ENCODE data around the gene BACH2.

The BACH2 gene

DNA sequence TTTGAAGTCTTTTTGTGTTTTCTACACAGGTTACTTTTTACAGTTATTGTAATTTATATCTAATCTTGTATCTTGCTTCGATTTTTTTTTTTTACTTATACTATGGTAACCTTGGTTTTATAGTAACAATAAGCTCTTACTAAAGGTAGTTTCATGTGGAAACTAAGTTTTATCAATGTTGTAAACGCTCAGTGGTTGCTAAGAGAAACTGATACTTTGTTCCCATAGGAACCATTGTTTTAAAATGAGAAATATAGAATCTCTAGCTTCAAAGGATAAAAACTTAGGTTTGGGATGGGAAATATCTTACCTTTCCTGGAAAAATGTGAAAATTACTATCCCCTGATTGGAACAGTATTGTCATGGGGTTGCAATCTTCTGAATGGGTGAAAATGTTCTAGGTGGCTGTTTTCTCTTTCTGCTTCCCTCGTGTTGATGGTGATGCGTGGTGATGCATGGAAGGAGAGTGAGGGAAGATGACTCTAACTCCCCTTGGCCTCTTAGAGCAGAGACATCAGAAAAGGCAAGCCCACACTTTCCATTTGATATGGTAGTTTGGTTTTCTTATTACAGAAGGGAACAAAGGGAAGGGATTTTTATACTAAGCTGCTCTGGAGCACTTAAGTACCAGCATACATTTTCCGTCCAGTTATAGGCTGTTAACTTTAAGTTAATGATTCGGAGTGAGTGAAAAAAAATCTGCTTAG is 23.5 kb upstream of the BACH2 start:
- TF ChIP-seq, protein P1, sequence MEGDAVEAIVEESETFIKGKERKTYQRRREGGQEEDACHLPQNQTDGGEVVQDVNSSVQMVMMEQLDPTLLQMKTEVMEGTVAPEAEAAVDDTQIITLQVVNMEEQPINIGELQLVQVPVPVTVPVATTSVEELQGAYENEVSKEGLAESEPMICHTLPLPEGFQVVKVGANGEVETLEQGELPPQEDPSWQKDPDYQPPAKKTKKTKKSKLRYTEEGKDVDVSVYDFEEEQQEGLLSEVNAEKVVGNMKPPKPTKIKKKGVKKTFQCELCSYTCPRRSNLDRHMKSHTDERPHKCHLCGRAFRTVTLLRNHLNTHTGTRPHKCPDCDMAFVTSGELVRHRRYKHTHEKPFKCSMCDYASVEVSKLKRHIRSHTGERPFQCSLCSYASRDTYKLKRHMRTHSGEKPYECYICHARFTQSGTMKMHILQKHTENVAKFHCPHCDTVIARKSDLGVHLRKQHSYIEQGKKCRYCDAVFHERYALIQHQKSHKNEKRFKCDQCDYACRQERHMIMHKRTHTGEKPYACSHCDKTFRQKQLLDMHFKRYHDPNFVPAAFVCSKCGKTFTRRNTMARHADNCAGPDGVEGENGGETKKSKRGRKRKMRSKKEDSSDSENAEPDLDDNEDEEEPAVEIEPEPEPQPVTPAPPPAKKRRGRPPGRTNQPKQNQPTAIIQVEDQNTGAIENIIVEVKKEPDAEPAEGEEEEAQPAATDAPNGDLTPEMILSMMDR (IDR thresholded peaks at IDR 0.05; ENCODE audit: poor library complexity, severe bottlenecking) = no peak
- no peak overlapping the region for H3K27ac ChIP-seq (ENCODE audit: poor library complexity, severe bottlenecking)

GRCh38 chr6:90319044-90319443 is 22.4 kb upstream of the BACH2 start:
- H3K4me1 ChIP-seq (ENCODE audit: insufficient read depth, poor library complexity, severe bottlenecking) = no peaks in the 10 kb centered on the region
- no peak overlapping the region for H3K4me3 ChIP-seq (ENCODE audit: severe bottlenecking)
- no peaks in the 10 kb centered on the region for H3K9me3 ChIP-seq (ENCODE audit: severe bottlenecking)
- H3K36me3 ChIP-seq (ENCODE audit: low read depth) = no peaks in the 10 kb centered on the region
- DNase-seq (ENCODE audit: low spot score) = no peak
- H3K27me3 ChIP-seq (ENCODE audit: insufficient read depth, poor library complexity, severe bottlenecking) = no peaks in the 10 kb centered on the region
- TF ChIP-seq, protein P1 (IDR thresholded peaks at IDR 0.05; ENCODE audit: poor library complexity, severe bottlenecking) = no peak
- H3K27ac ChIP-seq (ENCODE audit: poor library complexity, severe bottlenecking) = no peak overlapping the region
- ATAC-seq (ENCODE audit: low read depth) = 0 out of 3 replicates have a peak, but pooled peaks have one; percentile 51

More for the DNA sequence above, 23.5 kb upstream of the BACH2 start:
- H3K4me3 ChIP-seq (ENCODE audit: severe bottlenecking) = no peak overlapping the region
- no peak for ATAC-seq (ENCODE audit: low read depth)
- no peaks in the 10 kb centered on the region for H3K9me3 ChIP-seq (ENCODE audit: severe bottlenecking)
- H3K36me3 ChIP-seq (ENCODE audit: low read depth) = no peaks in the 10 kb centered on the region
- H3K4me1 ChIP-seq (ENCODE audit: insufficient read depth, poor library complexity, severe bottlenecking) = no peaks in the 10 kb centered on the region
- DNase-seq (ENCODE audit: low spot score) = no peak
- H3K27me3 ChIP-seq (ENCODE audit: insufficient read depth, poor library complexity, severe bottlenecking) = no peaks in the 10 kb centered on the region

- Histone ChIP-seq H3K4me1 (ENCODE audit: insufficient read depth, poor library complexity, severe bottlenecking) (no peaks in the 10 kb centered on the region), H3K9me3 (ENCODE audit: severe bottlenecking) (no peaks in the 10 kb centered on the region)
- TF ChIP-seq, protein P1 (IDR thresholded peaks at IDR 0.05; ENCODE audit: poor library complexity, severe bottlenecking) = no peak
These were observed 19.3 kb upstream of the BACH2 start for GRCh38 chr6:90315986-90316385.

DNA sequence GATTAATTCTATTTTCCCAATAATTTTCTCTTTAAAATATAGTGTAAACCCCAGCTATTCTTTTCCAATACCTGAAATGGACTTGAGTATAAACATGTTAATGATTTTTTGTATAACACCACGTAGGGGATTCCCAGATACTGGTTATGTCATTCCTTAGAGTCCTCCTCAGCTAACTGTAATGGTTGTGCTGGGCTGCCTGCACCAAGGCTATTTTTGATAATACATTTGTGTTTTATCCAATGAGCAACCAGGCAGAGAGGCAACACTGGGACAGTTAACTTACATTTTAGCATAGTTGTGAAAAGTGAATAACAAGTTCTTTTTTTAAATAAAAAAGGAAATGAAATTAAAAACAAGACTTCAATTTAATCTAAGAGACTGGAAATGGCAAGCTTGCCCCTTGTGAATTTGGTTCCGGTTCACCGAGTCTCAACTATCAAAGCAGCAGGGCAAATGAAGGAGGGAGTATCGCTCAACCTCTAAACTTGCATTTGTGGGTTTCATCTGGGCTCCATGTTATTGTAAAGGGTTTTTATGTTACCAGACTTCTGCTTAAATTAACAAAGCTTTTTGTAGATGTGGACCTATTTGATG is 18.8 kb upstream of the BACH2 start:
- Histone ChIP-seq H3K36me3 (ENCODE audit: low read depth) (no peaks in the 10 kb centered on the region), H3K4me1 (ENCODE audit: insufficient read depth, poor library complexity, severe bottlenecking) (no peaks in the 10 kb centered on the region), H3K4me3 (ENCODE audit: severe bottlenecking) (no peak overlapping the region), H3K9me3 (ENCODE audit: severe bottlenecking) (no peaks in the 10 kb centered on the region), H3K27ac (ENCODE audit: poor library complexity, severe bottlenecking) (no peak overlapping the region), H3K27me3 (ENCODE audit: insufficient read depth, poor library complexity, severe bottlenecking) (no peaks in the 10 kb centered on the region)
- DNase-seq (ENCODE audit: low spot score) = no peak
- TF ChIP-seq, protein P1 (IDR thresholded peaks at IDR 0.05; ENCODE audit: poor library complexity, severe bottlenecking) = no peak
- ATAC-seq (ENCODE audit: low read depth) = no peak

More at GRCh38 chr6:90315986-90316385, 19.3 kb upstream of the BACH2 start:
- H3K4me3 ChIP-seq (ENCODE audit: severe bottlenecking) = no peak overlapping the region
- no peak for DNase-seq (ENCODE audit: low spot score)
- H3K27me3 ChIP-seq (ENCODE audit: insufficient read depth, poor library complexity, severe bottlenecking) = no peaks in the 10 kb centered on the region
- H3K36me3 ChIP-seq (ENCODE audit: low read depth) = no peaks in the 10 kb centered on the region
- no peak for ATAC-seq (ENCODE audit: low read depth)
- H3K27ac ChIP-seq (ENCODE audit: poor library complexity, severe bottlenecking) = no peak overlapping the region

DNA sequence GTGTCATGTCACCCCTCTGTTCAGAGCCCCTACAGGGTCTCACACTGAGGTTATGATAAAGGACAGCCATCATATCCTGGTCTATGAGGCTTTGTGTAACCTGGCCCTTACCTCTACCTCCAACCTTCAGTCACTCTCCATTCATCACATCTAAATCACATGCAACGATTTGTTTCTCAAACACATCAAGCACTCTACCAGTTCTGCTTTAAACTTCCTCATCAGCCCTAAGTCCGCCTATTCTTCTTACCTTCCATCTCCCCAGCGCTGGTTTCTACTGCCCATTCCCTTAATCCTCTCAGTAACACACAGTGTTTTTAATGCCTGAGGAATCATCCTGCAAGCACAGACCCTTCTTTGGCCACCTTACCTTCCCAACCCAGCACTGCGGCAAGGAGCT is 17.9 kb upstream of the BACH2 start:
- Histone ChIP-seq H3K27ac (ENCODE audit: poor library complexity, severe bottlenecking) (no peak overlapping the region), H3K4me1 (ENCODE audit: insufficient read depth, poor library complexity, severe bottlenecking) (no peaks in the 10 kb centered on the region), H3K36me3 (ENCODE audit: low read depth) (no peaks in the 10 kb centered on the region), H3K4me3 (ENCODE audit: severe bottlenecking) (no peak overlapping the region), H3K27me3 (ENCODE audit: insufficient read depth, poor library complexity, severe bottlenecking) (no peaks in the 10 kb centered on the region), H3K9me3 (ENCODE audit: severe bottlenecking) (no peaks in the 10 kb centered on the region)
- no peak for ATAC-seq (ENCODE audit: low read depth)
- TF ChIP-seq, protein P1 (IDR thresholded peaks at IDR 0.05; ENCODE audit: poor library complexity, severe bottlenecking) = no peak
- no peak for DNase-seq (ENCODE audit: low spot score)
